HG03457 (cell line): ENCODE data around the gene WBP11.

Experiments
- ATAC-seq: cut with Tn5 transposase; IDR thresholded peaks from one replicate; pipeline ENCODE4 v1.9.1; 2021; ENCODE audit warnings: moderate number of reproducible peaks; ENCODE audit not compliant: unreplicated experiment

The WBP11 gene

GRCh38 chr12:14825256-14825655, 22.0 kb upstream of the WBP11 start:
- no peak for ATAC-seq

GRCh38 chr12:14824012-14824634, 20.8 kb upstream of the WBP11 start:
- ATAC-seq, result no peak

GRCh38 chr12:14814014-14814413, 10.7 kb upstream of the WBP11 start, which contains the start of gene SMCO3:
SMCO3 (minus strand) TSS chr12:14814182; CDS start chr12:14806680, 7,502 bp downstream.
- no peak for ATAC-seq

GRCh38 chr12:14811486-14811885, 8.2 kb upstream of the WBP11 start:
- no peak for ATAC-seq

GRCh38 chr12:14810953-14811483, 7.7 kb upstream of the WBP11 start:
- no peak for ATAC-seq

GRCh38 chr12:14810167-14810952, 7.1 kb upstream of the WBP11 start:
- no peak for ATAC-seq

- peak; percentile 16 for ATAC-seq
Observed at GRCh38 chr12:14803830-14804160, 517 bp upstream of the WBP11 start.

GRCh38 chr12:14802721-14803010, 612 bp downstream of the WBP11 start:
- no peak for ATAC-seq

GRCh38 chr12:14802247-14802646, 1.0 kb downstream of the WBP11 start:
- ATAC-seq, result no peak

- ATAC-seq, result no peak
Observed at GRCh38 chr12:14795028-14795448, 8.2 kb downstream of the WBP11 start.

GRCh38 chr12:14785568-14785967, 17.7 kb downstream of the WBP11 start:
- no peak for ATAC-seq

GRCh38 chr12:14784471-14784870, 18.8 kb downstream of the WBP11 start:
- no peak for ATAC-seq

GRCh38 chr12:14782756-14783155, 20.5 kb downstream of the WBP11 start:
- ATAC-seq, result no peak

GRCh38 chr12:14781563-14781962, 21.7 kb downstream of the WBP11 start:
- no peak for ATAC-seq

- no peak for ATAC-seq
Observed at GRCh38 chr12:14780859-14781258, 22.4 kb downstream of the WBP11 start.

- ATAC-seq, result no peak
Observed at GRCh38 chr12:14779834-14780233, 23.4 kb downstream of the WBP11 start.

- no peak for ATAC-seq
Observed at GRCh38 chr12:14777271-14777670, 26.0 kb downstream of the WBP11 start.

GRCh38 chr12:14776236-14776961, 26.9 kb downstream of the WBP11 start:
- no peak for ATAC-seq

- ATAC-seq, result no peak
Observed at GRCh38 chr12:14775636-14775980, 27.7 kb downstream of the WBP11 start.

- ATAC-seq, result no peak
Observed at GRCh38 chr12:14774906-14775635, 28.2 kb downstream of the WBP11 start.
